Fibroblast of lung (primary cell): ENCODE results near the gene PTPN21. TPM values are rescaled to one million over a fixed set of nuclear protein-coding genes. Genes with fewer than 3 reads are reported as not detected.

Experiments
- DNase-seq, 2 donors: peaks; one replicate each; pipeline versions ENCODE4 v3.0.0 to v3.0.0-alpha.2; 2010; ENCODE audit warnings: low read depth in 2 of 2
- H2AFZ ChIP-seq: 2 replicates; pipeline ENCODE4 v1.5.1; 2012; ENCODE audit warnings: low read length, control low read depth, inconsistent platforms
- H3K27ac ChIP-seq: 2 replicates; pipeline ENCODE4 v1.5.1; 2011; ENCODE audit warnings: low read length, control low read depth; ENCODE audit not compliant: insufficient read depth
- H3K27me3 ChIP-seq: 2 replicates; pipeline ENCODE4 v1.5.1; 2011; ENCODE audit warnings: mild to moderate bottlenecking, low read length; ENCODE audit not compliant: control insufficient read depth, insufficient read depth
- H3K36me3 ChIP-seq: 2 replicates; pipeline ENCODE4 v1.5.1; 2011; ENCODE audit warnings: low read length; ENCODE audit not compliant: control insufficient read depth, insufficient read depth
- H3K4me1 ChIP-seq: 2 replicates; pipeline ENCODE4 v1.5.1; 2011; ENCODE audit warnings: low read length; ENCODE audit not compliant: control insufficient read depth, insufficient read depth; ENCODE audit errors: extremely low read depth
- H3K4me2 ChIP-seq: 2 replicates; pipeline ENCODE4 v1.5.1; 2011; ENCODE audit warnings: low read length, control low read depth; ENCODE audit not compliant: insufficient read depth; ENCODE audit errors: extremely low read depth
- H3K4me3 ChIP-seq, 4 experiments: fragments of 200-600 bp in 1 of 4; sonication (generic) in 1 of 4; replicated peaks in 1 of 4; 2 replicates each; pipeline ENCODE4 v1.5.1; 2011 to 2016; ENCODE audit warnings: low read length in 4 of 4, low read depth in 3 of 4, mild to moderate bottlenecking in 3 of 4, control low read depth in 2 of 4, inconsistent platforms in 1 of 4, mixed read lengths in 1 of 4; ENCODE audit not compliant: insufficient read depth in 1 of 4; ENCODE audit errors: control extremely low read depth in 1 of 4
- H3K79me2 ChIP-seq: 2 replicates; pipeline ENCODE4 v1.5.1; 2012; ENCODE audit warnings: mild to moderate bottlenecking, low read length, inconsistent platforms; ENCODE audit not compliant: control insufficient read depth, insufficient read depth
- H3K9ac ChIP-seq: 2 replicates; pipeline ENCODE4 v1.5.1; 2011; ENCODE audit warnings: mild to moderate bottlenecking, low read length, control low read depth; ENCODE audit not compliant: insufficient read depth
- H3K9me3 ChIP-seq: 2 replicates; pipeline ENCODE4 v1.5.1; 2012; ENCODE audit warnings: low read depth, low read length; ENCODE audit not compliant: control insufficient read depth, insufficient read depth
- H4K20me1 ChIP-seq: 2 replicates; pipeline ENCODE4 v1.5.1; 2011; ENCODE audit warnings: low read length; ENCODE audit not compliant: control insufficient read depth, insufficient read depth; ENCODE audit errors: extremely low read depth
- CTCF ChIP-seq, 2 donors: IDR thresholded peaks in 1 of 2; conservative IDR thresholded peaks in 1 of 2; 1 replicate in 1 of 2; 2 replicates in 1 of 2; pipeline ENCODE4 v1.5.1; 2011 to 2012; ENCODE audit warnings: low read length in 2 of 2, control low read depth in 1 of 2, inconsistent platforms in 1 of 2, low read depth in 1 of 2, mild to moderate bottlenecking in 1 of 2
- EZH2 ChIP-seq: IDR thresholded peaks from 2 replicates; pipeline ENCODE4 v1.5.1; 2012; ENCODE audit warnings: low read length, control low read depth, mild to moderate bottlenecking; ENCODE audit errors: missing control alignments
- polyA plus RNA-seq, 2 donors: library from polyadenylated mRNA; depleted of rRNA in 1 of 2; stranded (reverse) in 1 of 2; unstranded in 1 of 2; fragments of >200 nt; gene quantifications; 2 replicates each; pipeline ENCODE4 v1.2.1, GENCODE V29; 2011 to 2012; ENCODE audit warnings: missing spikeins in 1 of 2
- total RNA-seq: library from RNA; depleted of rRNA; stranded (reverse); fragments of >200 nt; gene quantifications from 2 replicates; pipeline ENCODE4 v1.2.1, GENCODE V29; 2014

Gene PTPN21
- total and polyA plus RNA-seq, 2 donors (not counting 1 experiment from before 2014, with no cell fraction given), result 13.2 to 13.7 TPM

- Histone ChIP-seq H2AFZ (no peak overlapping the region), H3K4me3 (no peak overlapping the region), H3K9me3 (no peaks in the 10 kb centered on the region), H3K9ac (no peak overlapping the region), H3K79me2 (no peaks in the 10 kb centered on the region), H3K4me1 (no peaks in the 10 kb centered on the region), H3K27ac (no peak overlapping the region), H4K20me1 (no peaks in the 10 kb centered on the region), H3K36me3 (no peaks in the 10 kb centered on the region), H3K4me2 (no peak overlapping the region), H3K27me3 (no peaks in the 10 kb centered on the region)
- DNase-seq, result no peak
- TF ChIP-seq EZH2 (no peak), CTCF (conservative IDR thresholded peaks at IDR 0.05 in 1 of 2, IDR thresholded peaks at IDR 0.05 in 1 of 2; ENCODE audit: low read depth in 1 of 2, low read length in 2 of 2) (no peak)
These were observed 137.2 kb downstream of the PTPN21 start for GRCh38 chr14:88417594-88417993.

Other genes with a start within 250 kb of the PTPN21 start
- gene KCNK10, start 231.7 kb downstream of the PTPN21 start, total RNA-seq, result not detected in 2 replicates
- not detected in 2 replicates for gene KCNK10, start 231.7 kb downstream of the PTPN21 start, polyA plus RNA-seq
- 22.1 and 26.4 TPM in 2 replicates for gene SPATA7, start 169.3 kb downstream of the PTPN21 start, total RNA-seq
- gene SPATA7, start 169.3 kb downstream of the PTPN21 start, polyA plus RNA-seq, result 8.4 TPM in 2 replicates
- gene ZC3H14, start 8.0 kb upstream of the PTPN21 start, total RNA-seq, result 66.0 and 71.0 TPM in 2 replicates
- 77.4 and 89.9 TPM in 2 replicates for gene ZC3H14, start 8.0 kb upstream of the PTPN21 start, polyA plus RNA-seq
- 0.66 and 0.77 TPM in 2 replicates for gene EML5, start 237.9 kb upstream of the PTPN21 start, total RNA-seq
- 0.10 and 0.43 TPM in 2 replicates for gene EML5, start 237.9 kb upstream of the PTPN21 start, polyA plus RNA-seq